CD4-positive, alpha-beta memory T cell (primary cell): ENCODE results near the gene TTI1. TPM values are rescaled to one million over a fixed set of nuclear protein-coding genes. Genes with fewer than 3 reads are reported as not detected.
"Not testable (repeated sequence)": the region's sequence is repeated elsewhere in the genome, so short reads cannot be mapped to it uniquely, and the experiment has no call there.

ENCODE experiments used
- CTCF ChIA-PET: fragments of 350-600 bp; sonication (Branson Sonifier 250); formaldehyde crosslinking; loops from one replicate; lab custom pipeline; 2021; ENCODE audit warnings: inconsistent platforms; ENCODE audit not compliant: partially characterized antibody; lab: Charles Lee
- POLR2A ChIA-PET: fragments of 350-600 bp; sonication (Branson Sonifier 250); formaldehyde crosslinking; loops from one replicate; lab custom pipeline; 2021; ENCODE audit not compliant: partially characterized antibody; lab: Charles Lee
- DNase-seq, 5 donors: peaks; one replicate each; pipeline versions ENCODE4 v3.0.0 to v3.0.0-alpha.2; 2020 to 2022; ENCODE audit warnings: mixed read lengths in 1 of 5
- H3K27ac ChIP-seq: one replicate; pipeline ENCODE4 v1.7.0; 2013; ENCODE audit warnings: low read depth, low read length
- H3K27me3 ChIP-seq: 2 replicates; pipeline ENCODE4 v1.7.0; 2013; ENCODE audit warnings: mild to moderate bottlenecking, low read length, moderate library complexity; ENCODE audit not compliant: insufficient read depth
- H3K36me3 ChIP-seq: 2 replicates; pipeline ENCODE4 v1.7.0; 2013; ENCODE audit warnings: mild to moderate bottlenecking, low read length, moderate library complexity; ENCODE audit not compliant: insufficient read depth
- H3K4me1 ChIP-seq: 2 replicates; pipeline ENCODE4 v1.7.0; 2013; ENCODE audit warnings: mild to moderate bottlenecking, low read length, moderate library complexity; ENCODE audit not compliant: insufficient read depth
- H3K4me3 ChIP-seq, 2 donors: one replicate each; pipeline ENCODE4 v1.7.0; 2013; ENCODE audit warnings: low read length in 2 of 2, mild to moderate bottlenecking in 1 of 2
- H3K9me3 ChIP-seq, 2 donors: one replicate each; pipeline ENCODE4 v1.7.0; 2013; ENCODE audit warnings: low read length in 2 of 2, control low read depth in 1 of 2; ENCODE audit not compliant: control insufficient read depth in 1 of 2
- H3K27ac Mint-ChIP-seq, 7 donors: one replicate each; pipeline ENCODE4 v1.8.0; 2020 to 2021; ENCODE audit warnings: mixed read lengths in 7 of 7, mild to moderate bottlenecking in 6 of 7, inconsistent platforms in 3 of 7, moderate library complexity in 3 of 7
- H3K27me3 Mint-ChIP-seq, 2 donors: one replicate each; pipeline ENCODE4 v1.8.0; 2020 to 2021; ENCODE audit warnings: mixed read lengths in 2 of 2
- H3K36me3 Mint-ChIP-seq, 2 donors: one replicate each; pipeline ENCODE4 v1.8.0; 2020 to 2021; ENCODE audit warnings: mixed read lengths in 2 of 2, inconsistent platforms in 1 of 2, mild to moderate bottlenecking in 1 of 2
- H3K4me1 Mint-ChIP-seq, 4 donors: one replicate each; pipeline ENCODE4 v1.8.0; 2020 to 2021; ENCODE audit warnings: mixed read lengths in 4 of 4, mild to moderate bottlenecking in 1 of 4
- H3K4me3 Mint-ChIP-seq, 8 donors: one replicate each; pipeline ENCODE4 v1.8.0; 2020 to 2021; ENCODE audit warnings: mixed read lengths in 8 of 8, mild to moderate bottlenecking in 7 of 8, moderate library complexity in 6 of 8, inconsistent platforms in 3 of 8
- H3K9me3 Mint-ChIP-seq, 8 donors: one replicate each; pipeline ENCODE4 v1.8.0; 2020 to 2021; ENCODE audit warnings: mixed read lengths in 8 of 8, mild to moderate bottlenecking in 5 of 8, inconsistent platforms in 3 of 8, moderate library complexity in 1 of 8
- intact Hi-C: fragments of 100-400 bp; cut with micrococcal nuclease; formaldehyde crosslinking; loops from one replicate; pipeline ENCODE4 v1.15.1; 2023
- polyA plus RNA-seq, 2 donors: library from polyadenylated mRNA; unstranded; fragments of 300-500 nt; fragmentation: Illumina TruSeq; gene quantifications; one replicate each; pipeline ENCODE4 v1.2.3, GENCODE V29; 2021
- total RNA-seq, 2 experiments: library from RNA; stranded (reverse); gene quantifications; one replicate each; pipeline ENCODE4 v1.2.3, GENCODE V29; 2021

The TTI1 gene
- total and polyA plus RNA-seq, 4 experiments from 2014 or later: 13.0 to 26.6 (median 22.9) TPM

DNA sequence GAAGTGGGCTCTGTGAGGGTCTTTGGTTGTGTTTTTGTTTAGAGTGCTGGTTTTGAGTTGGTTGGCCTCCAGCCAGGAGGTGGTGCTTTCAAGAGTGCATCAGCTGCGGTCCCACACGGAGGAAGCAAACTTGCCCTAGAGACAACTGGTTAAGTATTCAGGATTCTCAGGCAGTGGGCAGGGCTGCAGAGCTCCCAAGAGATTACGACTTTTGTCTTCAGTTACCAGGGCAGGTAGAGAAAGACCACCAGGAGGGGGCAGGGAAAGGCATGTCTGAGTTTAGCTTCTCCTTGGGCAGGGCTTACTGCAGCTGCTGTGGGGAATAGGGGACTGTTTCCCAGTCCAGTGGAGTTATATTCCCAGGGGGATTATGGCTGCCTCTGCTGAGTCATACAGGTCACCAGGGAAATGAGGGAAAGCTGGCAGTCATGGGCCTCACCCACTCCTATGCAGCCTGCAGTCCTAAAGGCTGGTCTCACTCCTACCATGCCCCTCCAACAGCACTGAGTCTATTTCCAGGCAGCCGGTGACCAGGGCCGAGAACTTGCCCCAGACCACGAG lies 64.3 kb downstream of the TTI1 start:
- CTCF ChIA-PET: no interaction called here

DNA sequence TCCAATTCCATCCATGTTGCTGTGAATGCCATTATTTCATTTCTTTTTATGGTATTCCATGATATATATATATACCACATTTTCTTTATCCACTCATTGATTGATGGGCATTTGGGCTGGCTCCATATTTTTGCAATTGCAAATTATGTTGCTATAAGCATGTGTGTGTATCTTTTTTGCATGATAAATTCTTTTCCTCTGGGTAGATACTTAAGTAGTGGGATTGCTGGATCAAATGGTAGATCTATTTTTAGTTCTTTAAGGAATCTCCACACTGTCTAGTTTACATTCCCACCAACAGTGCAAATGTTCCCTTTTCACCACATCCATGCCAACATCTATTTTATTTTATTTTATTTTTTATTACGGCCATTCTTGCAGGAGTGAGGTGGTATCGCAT lies 69.8 kb downstream of the TTI1 start:
- H3K27me3 ChIP-seq, H3K36me3 ChIP-seq, H3K4me3 ChIP-seq, CTCF ChIA-PET, DNase-seq, H3K27ac Mint-ChIP-seq, H3K36me3 Mint-ChIP-seq, POLR2A ChIA-PET, H3K27ac ChIP-seq, H3K4me1 ChIP-seq, H3K4me1 Mint-ChIP-seq, H3K9me3 ChIP-seq, H3K4me3 Mint-ChIP-seq, H3K27me3 Mint-ChIP-seq, intact Hi-C loops: not testable (repeated sequence)
- H3K9me3 Mint-ChIP-seq: peaks cover 9 to 55% (median 47%) of the 10 kb centered on the region in 8 donors

More for the DNA sequence above, 64.3 kb downstream of the TTI1 start:
- no peak overlapping the region for H3K4me3 ChIP-seq
- no peak overlapping the region for H3K27ac Mint-ChIP-seq
- H3K27ac ChIP-seq: no peak overlapping the region
- H3K36me3 Mint-ChIP-seq: peaks cover 28 to 32% of the 10 kb centered on the region in 2 donors
- no peaks in the 10 kb centered on the region for H3K36me3 ChIP-seq
- no peak for DNase-seq
- H3K4me1 Mint-ChIP-seq: no peaks in the 10 kb centered on the region
- POLR2A ChIA-PET: no interaction called here
- H3K27me3 Mint-ChIP-seq: peaks cover 0 to 2% of the 10 kb centered on the region in 2 donors
- intact Hi-C loops: no loop called here
- peaks cover 0 to 7% of the 10 kb centered on the region in 2 donors for H3K9me3 ChIP-seq
- no peak overlapping the region for H3K4me3 Mint-ChIP-seq
- no peaks in the 10 kb centered on the region for H3K4me1 ChIP-seq
- H3K27me3 ChIP-seq: no peaks in the 10 kb centered on the region
- H3K9me3 Mint-ChIP-seq: peaks cover 7 to 66% (median 46%) of the 10 kb centered on the region in 8 donors

DNA sequence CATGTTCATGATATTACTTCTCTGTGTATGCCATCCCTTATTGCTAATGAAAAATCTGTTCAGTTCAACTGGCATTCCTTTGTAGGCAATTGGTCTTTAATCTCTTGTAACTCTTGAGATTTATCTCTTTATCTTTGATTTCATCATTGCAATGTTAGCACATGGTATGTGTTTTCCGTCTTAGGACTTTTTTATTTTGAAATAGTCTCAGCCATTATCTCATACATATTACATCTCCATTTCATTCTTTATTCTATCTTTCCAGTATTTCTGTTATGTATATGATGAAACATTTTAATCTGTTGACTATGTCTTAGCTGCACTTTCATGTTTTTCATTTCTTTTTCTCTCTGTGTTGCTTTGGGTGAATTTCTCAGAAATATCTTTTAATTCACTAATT lies 72.2 kb downstream of the TTI1 start:
- ChIA-PET CTCF (no interaction called here), POLR2A (no interaction called here)
- no peak overlapping the region for H3K27ac Mint-ChIP-seq
- Histone ChIP-seq H3K27ac (no peak overlapping the region), H3K27me3 (no peaks in the 10 kb centered on the region), H3K4me1 (no peaks in the 10 kb centered on the region), H3K4me3 (no peak overlapping the region), H3K36me3 (no peaks in the 10 kb centered on the region), H3K9me3 (peaks cover 0 to 3% of the 10 kb centered on the region in 2 donors)
- no peaks in the 10 kb centered on the region for H3K4me1 Mint-ChIP-seq
- H3K9me3 Mint-ChIP-seq: peaks cover 6 to 31% (median 24%) of the 10 kb centered on the region in 8 donors
- DNase-seq: no peak
- peaks cover 0 to under 1% of the 10 kb centered on the region in 2 donors for H3K36me3 Mint-ChIP-seq
- no peak overlapping the region for H3K4me3 Mint-ChIP-seq
- intact Hi-C loops: no loop called here
- H3K27me3 Mint-ChIP-seq: peaks cover 4% of the 10 kb centered on the region in 2 donors

DNA sequence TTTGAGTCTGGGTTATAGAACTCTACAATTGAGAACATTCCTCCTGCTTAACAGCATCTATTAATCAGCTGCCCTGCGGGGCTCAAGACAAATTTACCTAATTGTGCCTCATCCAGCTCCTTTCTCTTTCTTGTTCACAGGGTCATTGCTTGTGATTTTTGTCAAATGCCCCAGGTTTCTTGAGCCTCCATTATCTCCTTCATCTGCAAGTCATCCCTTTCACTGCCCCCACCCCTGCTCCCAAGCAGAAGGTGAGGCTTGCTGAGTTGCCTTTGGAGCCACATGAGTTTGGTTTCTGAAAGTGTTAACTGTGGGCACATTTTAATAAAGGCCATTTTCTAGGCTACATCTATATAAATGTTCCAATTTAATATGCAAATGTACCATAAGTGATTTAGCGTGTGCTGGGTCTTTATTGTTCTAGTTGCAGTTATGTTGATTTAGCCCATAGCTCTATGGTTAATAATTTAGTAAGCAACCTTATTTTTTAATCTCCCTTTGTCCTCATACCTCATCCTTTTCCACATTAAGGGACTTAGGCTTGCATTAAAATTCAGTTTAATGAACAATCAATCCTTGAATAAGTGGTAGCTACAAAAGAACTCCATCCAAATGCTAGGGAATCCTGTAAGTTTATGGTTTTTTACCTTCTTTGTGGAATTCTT lies 74.3 kb downstream of the TTI1 start:
- H3K4me1 Mint-ChIP-seq: no peaks in the 10 kb centered on the region
- Histone ChIP-seq H3K9me3 (no peaks in the 10 kb centered on the region), H3K27me3 (no peaks in the 10 kb centered on the region), H3K4me1 (no peaks in the 10 kb centered on the region), H3K36me3 (no peaks in the 10 kb centered on the region), H3K4me3 (no peak overlapping the region), H3K27ac (no peak overlapping the region)
- peaks cover 5 to 15% (median 11%) of the 10 kb centered on the region in 8 donors for H3K9me3 Mint-ChIP-seq
- H3K27ac Mint-ChIP-seq: no peak overlapping the region
- intact Hi-C loops: no loop called here
- ChIA-PET POLR2A (no interaction called here), CTCF (no interaction called here)
- H3K27me3 Mint-ChIP-seq: peaks cover 4 to 6% of the 10 kb centered on the region in 2 donors
- no peak for DNase-seq
- H3K36me3 Mint-ChIP-seq: no peaks in the 10 kb centered on the region
- H3K4me3 Mint-ChIP-seq: no peak overlapping the region

DNA sequence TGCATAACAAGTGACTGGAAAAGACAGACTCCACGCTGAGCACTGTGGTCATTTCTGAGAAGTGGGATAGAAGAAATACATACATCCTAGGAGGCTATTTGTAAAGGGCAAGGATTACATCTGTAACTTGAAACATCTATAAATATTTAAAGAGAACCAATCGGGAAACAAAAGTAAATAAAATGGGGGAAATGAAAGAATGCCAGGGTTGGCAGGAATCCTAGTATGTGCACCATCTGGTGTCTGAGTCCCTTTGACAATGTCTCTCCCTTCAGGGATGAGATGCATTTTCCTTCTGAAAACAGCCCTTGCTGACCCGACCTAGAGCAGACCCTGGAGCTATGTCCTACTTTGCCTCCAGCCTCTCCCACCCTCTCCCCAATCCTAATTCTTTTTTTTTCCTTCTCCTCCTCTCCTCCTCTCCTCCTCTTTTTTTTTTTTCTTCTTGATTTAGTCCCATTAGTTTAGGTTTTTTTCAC lies 77.1 kb downstream of the TTI1 start:
- peaks cover 4 to 6% of the 10 kb centered on the region in 2 donors for H3K27me3 Mint-ChIP-seq
- no peaks in the 10 kb centered on the region for H3K9me3 ChIP-seq
- H3K4me1 ChIP-seq: no peaks in the 10 kb centered on the region
- DNase-seq: no peak
- no peaks in the 10 kb centered on the region for H3K36me3 ChIP-seq
- no peak overlapping the region for H3K27ac ChIP-seq
- peaks cover 0 to 12% (median 6%) of the 10 kb centered on the region in 8 donors for H3K9me3 Mint-ChIP-seq
- H3K36me3 Mint-ChIP-seq: no peaks in the 10 kb centered on the region
- CTCF ChIA-PET: no interaction called here
- H3K27ac Mint-ChIP-seq: no peak overlapping the region
- no peak overlapping the region for H3K4me3 ChIP-seq
- POLR2A ChIA-PET: no interaction called here
- H3K4me1 Mint-ChIP-seq: no peaks in the 10 kb centered on the region
- peak overlapping the region in 1 of 8 donors; percentile 53 for H3K4me3 Mint-ChIP-seq
- H3K27me3 ChIP-seq: no peaks in the 10 kb centered on the region
- intact Hi-C loops: no loop called here

GRCh38 chr20:37955511-37955910 lies 77.7 kb downstream of the TTI1 start:
- intact Hi-C loops: no loop called here
- no peak overlapping the region for H3K27ac Mint-ChIP-seq
- peaks cover 0 to 11% (median 4%) of the 10 kb centered on the region in 8 donors for H3K9me3 Mint-ChIP-seq
- H3K9me3 ChIP-seq: no peaks in the 10 kb centered on the region
- H3K4me3 Mint-ChIP-seq: no peak overlapping the region
- no peaks in the 10 kb centered on the region for H3K36me3 Mint-ChIP-seq
- ChIA-PET POLR2A (no interaction called here), CTCF (no interaction called here)
- no peaks in the 10 kb centered on the region for H3K4me1 Mint-ChIP-seq
- no peaks in the 10 kb centered on the region for H3K4me1 ChIP-seq
- H3K36me3 ChIP-seq: no peaks in the 10 kb centered on the region
- no peak overlapping the region for H3K27ac ChIP-seq
- no peak overlapping the region for H3K4me3 ChIP-seq
- DNase-seq: no peak
- H3K27me3 ChIP-seq: no peaks in the 10 kb centered on the region
- H3K27me3 Mint-ChIP-seq: peaks cover 4% of the 10 kb centered on the region in 2 donors

DNA sequence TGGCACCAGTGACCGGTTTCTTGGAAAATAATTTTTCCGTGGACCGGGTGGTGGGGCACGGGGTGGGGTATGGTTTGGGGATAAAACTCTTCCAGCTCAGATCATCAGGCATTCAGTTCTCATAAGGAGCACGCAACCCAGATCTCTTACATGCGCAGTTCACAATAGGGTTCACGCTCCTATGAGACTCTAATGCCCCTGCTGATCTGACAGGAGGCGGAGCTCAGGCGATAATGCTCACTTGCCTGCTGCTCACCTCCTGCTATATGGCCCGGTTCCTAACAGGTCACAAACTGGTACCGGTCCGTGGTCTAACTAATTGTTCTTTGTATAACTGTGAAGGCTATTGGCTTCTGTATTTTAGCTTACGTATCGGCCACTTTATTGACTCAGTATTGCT lies 78.6 kb downstream of the TTI1 start:
- Mint-ChIP-seq H3K9me3 (peaks cover 0 to 3% (median under 1%) of the 10 kb centered on the region in 8 donors), H3K27me3 (peaks cover 4 to 5% of the 10 kb centered on the region in 2 donors), H3K4me3 (no peak overlapping the region), H3K27ac (no peak overlapping the region), H3K36me3 (no peaks in the 10 kb centered on the region), H3K4me1 (no peaks in the 10 kb centered on the region)
- no peak for DNase-seq
- intact Hi-C loops: no loop called here
- no peaks in the 10 kb centered on the region for H3K9me3 ChIP-seq
- no peaks in the 10 kb centered on the region for H3K36me3 ChIP-seq
- ChIA-PET CTCF (no interaction called here), POLR2A (no interaction called here)
- H3K4me1 ChIP-seq: no peaks in the 10 kb centered on the region
- no peak overlapping the region for H3K27ac ChIP-seq
- no peaks in the 10 kb centered on the region for H3K27me3 ChIP-seq
- H3K4me3 ChIP-seq: no peak overlapping the region
